NB4 (cell line): ENCODE data around the gene CLCF1.

Experiments used
- MYC ChIP-seq: IDR thresholded peaks from 2 replicates; pipeline ENCODE4 v1.6.1; 2011; ENCODE audit warnings: low read depth, low read length
- POLR2A ChIP-seq: IDR thresholded peaks from 2 replicates; pipeline ENCODE4 v1.6.1; 2011; ENCODE audit warnings: mild to moderate bottlenecking; ENCODE audit not compliant: insufficient read length; ENCODE audit errors: extremely low read depth
- TF ChIP-seq, protein P1 (sequence below): IDR thresholded peaks from one replicate; pipeline ENCODE4 v1.5.1; 2012; ENCODE audit warnings: low read depth, low read length

DNA sequence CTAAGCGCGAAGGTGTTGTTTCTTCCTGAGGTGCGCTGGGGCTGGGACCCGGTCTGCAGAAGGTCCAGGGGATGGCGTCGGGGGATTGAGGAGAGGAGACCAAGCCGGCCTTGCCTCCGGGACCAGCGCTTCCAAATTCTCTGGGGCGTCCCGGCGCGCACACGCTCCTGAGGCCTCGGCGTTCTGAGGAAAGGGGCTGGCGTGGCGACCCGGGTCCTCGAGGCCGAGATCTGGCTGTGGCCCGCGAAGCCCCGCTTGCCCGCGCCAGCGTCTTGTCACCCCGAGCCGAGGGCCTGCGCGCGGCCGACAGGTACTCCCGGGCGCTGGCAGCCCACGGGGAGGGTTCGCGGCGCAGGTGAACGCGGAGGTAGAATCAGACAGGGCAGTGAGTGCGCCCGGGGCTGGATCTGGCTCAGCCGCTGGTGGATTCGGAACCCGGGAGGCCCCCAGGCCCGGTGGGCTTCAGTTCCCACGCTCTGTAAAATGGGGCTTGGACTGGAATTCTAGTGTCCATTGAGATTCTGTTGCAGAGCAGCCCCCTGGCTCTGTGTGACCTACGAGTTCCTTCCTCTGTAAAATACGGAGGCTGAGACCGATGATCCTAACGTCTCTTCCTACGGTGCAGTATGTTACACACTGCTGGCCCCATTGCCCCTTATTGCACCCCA is 55.4 kb downstream of the CLCF1 start:
- TF ChIP-seq, protein P1, sequence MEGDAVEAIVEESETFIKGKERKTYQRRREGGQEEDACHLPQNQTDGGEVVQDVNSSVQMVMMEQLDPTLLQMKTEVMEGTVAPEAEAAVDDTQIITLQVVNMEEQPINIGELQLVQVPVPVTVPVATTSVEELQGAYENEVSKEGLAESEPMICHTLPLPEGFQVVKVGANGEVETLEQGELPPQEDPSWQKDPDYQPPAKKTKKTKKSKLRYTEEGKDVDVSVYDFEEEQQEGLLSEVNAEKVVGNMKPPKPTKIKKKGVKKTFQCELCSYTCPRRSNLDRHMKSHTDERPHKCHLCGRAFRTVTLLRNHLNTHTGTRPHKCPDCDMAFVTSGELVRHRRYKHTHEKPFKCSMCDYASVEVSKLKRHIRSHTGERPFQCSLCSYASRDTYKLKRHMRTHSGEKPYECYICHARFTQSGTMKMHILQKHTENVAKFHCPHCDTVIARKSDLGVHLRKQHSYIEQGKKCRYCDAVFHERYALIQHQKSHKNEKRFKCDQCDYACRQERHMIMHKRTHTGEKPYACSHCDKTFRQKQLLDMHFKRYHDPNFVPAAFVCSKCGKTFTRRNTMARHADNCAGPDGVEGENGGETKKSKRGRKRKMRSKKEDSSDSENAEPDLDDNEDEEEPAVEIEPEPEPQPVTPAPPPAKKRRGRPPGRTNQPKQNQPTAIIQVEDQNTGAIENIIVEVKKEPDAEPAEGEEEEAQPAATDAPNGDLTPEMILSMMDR = no peak
- TF ChIP-seq POLR2A (no peak), MYC (no peak)
